T follicular helper cell (primary cell): ENCODE results near the gene OGFOD1.

ENCODE experiments used
- DNase-seq: peaks from one replicate; pipeline ENCODE4 v3.0.0-alpha.2; 2020; ENCODE audit warnings: low read depth

Gene OGFOD1

DNA sequence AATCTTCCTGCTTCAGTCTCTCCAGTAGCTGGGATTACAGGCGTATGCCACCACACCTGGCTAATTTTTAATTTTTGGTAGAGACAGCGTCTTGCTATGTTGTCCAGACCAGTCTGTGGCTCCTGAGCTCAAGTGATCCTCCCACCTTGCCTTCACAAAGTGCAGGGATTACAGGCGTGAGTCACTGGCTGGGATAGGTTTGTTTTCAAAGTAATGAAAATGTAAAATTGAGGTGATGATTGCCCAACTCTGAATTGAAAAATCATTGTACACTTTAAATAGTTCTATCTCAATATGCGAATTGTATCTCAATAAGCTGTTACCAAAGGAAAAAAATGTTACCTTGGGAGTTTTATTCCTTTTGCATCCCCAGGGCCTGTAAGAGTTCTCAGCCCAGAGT is 24.8 kb upstream of the OGFOD1 start:
- DNase-seq, result no peak

DNA sequence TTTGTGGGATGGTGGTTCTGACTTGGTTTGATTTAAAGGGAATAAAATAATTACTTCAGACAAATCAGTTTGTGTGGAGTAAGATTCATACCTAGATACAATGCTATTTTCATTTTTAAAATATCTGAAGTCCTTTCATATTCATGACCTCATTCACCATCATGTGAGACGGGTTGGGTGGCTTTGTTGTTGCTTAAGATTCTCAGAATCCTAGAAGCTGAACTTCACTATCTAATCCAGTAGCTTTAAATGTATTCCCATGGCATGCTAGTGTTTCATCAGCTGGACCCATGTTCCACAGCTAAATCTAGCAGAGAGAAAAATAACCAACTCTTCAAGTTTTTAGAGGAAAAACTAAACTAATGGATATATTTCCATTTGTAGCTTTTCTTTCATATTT is 23.3 kb upstream of the OGFOD1 start:
- no peak for DNase-seq

DNA sequence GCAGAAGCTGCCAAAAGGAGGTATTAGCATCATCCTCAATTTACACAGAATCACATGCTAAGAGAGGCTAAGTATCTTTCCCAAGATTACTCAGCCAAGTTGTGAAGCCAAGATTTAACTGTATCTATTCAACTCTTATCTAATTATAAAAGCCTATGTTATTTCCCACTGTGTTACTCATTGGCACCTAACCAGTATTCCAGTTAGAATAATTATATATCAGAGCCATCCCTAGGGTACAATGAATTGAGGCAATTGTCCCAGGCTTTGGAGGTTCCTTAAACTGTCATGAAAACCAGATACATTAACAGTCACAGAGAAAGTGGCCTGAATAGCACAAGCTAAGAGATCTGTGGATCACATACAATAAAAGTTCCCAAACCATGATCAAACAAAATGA is 15.1 kb upstream of the OGFOD1 start:
- DNase-seq, result no peak

DNA sequence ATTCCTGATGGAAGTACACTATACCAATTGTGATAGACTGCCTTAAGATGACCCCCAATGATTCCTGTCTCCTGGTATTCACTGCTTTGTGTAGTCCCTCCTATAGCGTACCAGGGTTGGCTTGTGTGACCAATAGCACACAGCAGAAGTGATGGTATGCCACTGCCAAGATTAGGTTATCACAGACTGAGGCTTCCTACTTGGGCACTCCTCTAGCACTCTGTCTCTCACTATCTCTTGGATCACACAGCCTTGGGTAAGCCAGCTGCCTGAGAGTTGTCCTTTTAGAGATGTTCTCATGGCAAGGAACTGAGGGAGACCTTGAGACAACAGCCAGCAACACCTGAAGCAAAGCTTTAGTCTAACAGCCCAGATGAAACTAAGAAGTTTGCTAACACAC is 13.3 kb upstream of the OGFOD1 start:
- no peak for DNase-seq

DNA sequence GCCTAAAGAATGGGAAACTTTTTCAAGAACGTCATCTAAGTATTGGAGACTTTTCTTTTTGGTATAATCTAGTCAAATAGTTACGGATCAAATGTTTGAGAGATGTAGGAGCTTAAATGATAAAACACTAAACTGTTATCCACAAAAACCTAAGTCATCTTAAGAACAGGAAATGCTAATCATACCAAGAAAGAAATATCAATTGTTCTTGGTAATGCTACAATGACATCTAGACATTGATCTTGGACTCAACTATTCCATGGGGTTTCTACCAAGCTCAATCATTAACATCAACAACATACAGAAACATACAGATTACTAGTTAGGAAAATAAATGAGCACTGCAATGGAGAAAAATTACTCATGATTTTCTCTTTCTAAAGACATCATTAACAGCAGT is 4.1 kb upstream of the OGFOD1 start:
- no peak for DNase-seq

DNA sequence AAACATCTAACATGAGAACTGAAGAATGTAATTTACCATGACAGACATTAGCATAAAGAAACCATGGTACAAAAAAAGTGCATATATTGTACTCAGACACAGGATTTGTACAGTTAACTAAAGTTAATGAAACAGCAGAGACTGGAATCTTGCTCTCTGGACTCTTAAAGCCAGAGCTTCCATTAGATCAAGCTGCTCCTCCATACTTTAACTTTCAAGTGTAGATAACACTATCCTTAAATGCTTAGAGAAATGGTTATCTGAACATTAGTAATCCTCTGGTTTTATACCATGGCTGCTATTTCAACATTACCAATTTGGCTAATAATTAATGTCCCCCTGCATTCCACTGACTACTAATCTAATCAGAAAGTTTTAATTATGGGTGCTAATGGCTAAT is 3.3 kb upstream of the OGFOD1 start:
- DNase-seq, result no peak

DNA sequence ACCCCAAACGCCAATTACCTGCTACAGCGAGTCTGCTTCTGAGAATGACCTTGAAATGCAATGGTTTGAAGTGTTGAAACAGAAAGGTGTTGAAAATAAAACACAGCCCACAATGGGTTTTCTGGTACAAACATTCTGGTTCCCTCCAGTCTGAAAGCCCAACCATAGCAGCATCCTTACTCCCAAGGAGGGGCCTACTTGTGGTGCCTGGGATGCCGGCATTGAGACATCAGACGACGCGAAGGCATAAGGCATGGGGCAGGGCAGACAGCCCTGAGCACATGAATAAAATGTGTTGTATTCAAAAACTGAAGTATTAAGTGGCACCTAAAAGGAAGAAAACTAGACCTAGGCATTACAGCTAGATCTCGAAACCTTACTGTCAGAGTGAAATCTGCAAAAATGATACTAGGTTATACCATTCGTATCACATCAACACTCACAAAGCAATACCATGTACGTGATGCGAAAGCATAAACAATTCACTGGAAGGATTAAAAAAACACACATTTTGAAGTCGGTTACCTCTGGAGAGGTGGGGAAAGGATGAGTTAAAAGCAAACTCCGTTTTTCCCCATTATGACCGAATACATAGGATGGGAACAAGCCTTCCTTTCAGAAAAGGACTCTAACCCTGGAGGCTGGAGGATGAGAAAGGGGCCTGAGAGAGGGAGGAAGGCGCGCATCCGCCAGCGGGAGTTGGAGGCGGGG is 924 bp upstream of the OGFOD1 start:
- no peak for DNase-seq

DNA sequence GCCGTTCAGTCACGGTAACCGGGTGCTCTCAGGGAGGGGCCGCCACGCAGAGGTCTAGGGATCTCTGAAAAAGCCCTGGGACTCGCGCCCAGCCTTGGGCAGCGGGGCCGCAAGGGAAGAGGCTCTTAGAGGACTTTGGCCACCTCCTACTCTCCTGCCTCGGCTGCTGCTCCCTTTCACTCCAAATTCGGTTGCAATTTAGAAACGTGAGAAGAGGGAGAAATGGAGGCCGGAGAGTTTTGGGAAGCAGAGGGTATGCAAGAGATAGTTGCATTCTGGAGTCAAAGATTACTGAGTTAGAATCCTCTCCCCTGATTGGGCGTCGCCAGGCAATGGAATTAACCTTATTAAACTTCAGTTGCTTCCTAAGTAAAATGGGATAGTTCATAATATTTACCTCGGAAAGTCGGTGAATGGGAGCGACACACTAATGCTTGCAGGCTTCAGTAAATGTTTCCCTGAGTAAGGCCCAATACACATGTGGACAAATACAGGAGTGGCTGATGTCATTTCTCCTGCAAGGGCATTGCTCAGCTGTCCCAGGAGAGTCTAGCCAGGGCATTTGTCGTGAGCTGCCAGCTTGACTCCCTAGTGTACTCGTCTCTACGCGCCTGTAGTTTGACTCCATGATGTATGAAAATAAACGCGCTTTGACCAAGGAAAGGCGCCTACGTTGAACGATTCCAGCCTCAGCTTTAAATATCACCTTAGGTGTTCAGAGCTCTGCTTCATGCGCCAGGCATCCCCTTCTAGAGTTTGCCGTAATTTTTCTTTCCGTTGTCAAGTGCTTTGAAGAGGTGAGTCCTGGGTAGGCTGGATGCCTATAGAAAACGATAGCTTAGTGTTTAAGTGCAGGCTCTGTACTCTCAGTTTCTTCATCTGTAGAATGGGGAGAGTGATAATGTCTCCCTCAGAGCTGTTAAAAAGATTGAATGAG is 667 bp downstream of the OGFOD1 start:
- DNase-seq, result no peak

DNA sequence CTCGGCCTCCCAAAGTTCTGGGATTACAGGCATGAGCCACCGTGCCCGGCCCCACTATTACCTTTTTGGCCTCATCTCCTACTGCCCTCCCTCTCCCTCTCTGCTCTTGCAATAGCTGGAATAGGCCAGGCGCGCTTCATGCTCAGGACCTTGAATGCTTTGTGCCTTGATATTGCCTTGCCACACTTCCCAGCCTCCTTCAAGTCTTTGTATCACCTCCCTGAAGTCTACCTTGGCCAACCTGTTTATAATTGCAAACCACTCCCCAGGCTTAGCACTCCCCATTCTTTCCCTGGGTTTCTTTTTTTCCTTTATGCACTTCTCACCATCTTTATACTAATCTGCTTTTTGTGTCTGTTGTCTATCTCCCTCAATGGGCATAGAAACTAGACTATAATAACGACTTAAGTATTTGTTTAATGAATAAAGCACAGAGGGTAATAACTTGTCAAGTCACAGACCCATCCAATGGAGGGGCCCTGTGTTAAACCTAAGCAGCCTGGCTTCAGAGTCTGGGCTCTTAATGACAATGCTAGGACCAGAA is 6.6 kb downstream of the OGFOD1 start:
- no peak for DNase-seq

DNA sequence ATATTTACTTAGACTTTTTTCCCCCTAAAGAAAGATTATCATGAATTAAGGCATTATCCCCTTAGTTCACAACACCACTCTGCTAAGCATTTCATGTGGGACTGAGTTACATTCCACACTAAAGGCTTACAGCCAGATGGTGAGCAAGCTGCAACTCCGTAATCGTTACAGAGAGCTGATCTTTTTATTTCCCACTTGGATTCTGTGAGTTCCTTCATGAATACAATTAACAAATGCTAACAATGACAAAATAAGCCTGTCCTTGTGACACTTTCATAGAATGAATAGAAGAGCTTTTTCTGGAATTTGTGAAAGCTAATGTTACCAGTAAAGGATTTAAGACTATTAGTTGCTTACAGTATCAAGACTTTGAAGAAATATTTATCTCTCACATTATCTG is 8.7 kb downstream of the OGFOD1 start:
- no peak for DNase-seq

DNA sequence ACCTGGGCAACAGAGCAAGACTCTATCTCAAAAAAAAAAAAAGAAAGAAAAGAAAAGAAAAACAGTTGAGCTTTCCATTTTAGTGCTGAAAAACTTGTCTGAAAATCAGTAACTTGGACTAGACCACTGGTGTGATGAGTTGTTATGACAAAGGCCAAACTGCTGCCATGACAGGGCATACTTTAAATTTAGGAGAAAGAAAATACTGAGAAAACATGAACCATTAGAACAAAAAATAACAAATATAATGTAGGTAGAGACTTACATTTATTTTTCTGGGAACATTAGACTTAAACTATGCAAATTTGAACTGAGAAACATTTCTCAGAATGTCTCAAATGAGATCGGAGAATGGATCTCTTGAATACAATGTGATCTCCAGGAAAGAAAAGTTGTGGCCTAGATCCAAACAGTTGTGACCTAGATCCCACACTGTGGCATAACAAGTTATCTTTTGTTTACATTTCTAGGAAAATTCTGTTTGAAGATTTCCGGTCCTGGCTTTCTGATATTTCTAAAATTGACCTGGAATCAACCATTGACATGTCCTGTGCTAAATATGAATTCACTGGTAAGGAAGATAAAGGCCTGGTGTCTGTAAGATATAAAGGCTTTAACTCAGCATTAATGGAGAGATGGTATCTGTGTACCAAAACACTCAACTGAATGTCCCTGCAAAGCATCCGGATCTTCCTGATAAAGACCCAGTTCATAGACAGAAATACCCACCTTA is 10.9 kb downstream of the OGFOD1 start:
- no peak for DNase-seq

DNA sequence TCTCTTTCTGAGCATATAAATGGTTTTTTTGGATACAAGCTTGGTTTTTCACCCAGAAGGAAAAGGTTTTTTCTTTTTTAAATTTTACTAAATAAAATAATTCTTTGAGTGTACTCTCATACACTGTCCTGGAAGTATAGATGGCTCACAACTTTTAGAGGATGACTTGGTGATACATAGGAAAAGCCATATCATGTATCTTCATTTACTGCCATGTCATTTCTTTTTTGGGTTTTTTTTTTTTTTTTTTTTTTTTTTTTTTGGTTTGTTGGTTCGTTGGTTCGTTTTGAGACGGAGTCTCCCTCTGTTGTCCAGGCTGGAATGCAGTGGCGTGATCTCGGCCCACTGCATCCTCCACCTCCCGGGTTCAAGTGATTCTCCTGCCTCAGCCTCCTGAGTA is 11.8 kb downstream of the OGFOD1 start:
- no peak for DNase-seq

DNA sequence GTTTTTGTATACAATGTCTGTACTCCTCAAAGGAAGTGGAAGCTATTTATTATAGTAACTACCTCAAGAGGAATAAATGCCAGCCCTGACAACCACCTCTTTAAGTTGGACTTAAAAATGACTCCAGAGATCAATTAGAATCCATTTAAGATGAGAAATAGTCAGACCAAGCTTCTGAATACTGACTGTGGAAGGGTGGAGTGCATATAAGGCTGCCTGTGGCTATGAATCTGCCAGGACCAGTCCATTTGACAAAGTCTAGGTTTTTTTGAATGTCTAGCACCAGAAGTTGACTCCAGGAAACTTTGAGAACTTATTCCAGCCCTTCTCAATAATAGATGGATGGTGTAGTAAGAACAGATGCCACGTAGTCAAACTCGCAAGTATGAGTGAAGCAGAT is 15.0 kb downstream of the OGFOD1 start:
- no peak for DNase-seq

DNA sequence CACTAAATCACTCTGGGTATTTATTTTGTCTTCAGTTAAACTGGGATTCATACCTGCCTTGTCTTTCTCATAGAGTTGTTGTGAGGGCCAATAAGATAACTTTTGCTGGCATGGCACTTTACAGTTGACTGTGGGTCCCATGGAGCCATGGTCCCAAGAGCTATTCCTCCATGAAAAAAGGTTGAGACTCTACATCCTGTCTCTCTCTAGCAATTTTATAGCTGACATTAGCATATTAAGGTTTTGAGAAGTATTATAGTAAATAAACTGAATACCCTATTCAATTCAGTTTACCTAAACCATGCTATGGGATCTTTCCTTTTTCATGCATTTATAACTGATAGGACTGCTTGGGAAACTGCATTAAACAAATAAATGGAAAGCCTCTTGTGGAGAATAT is 17.4 kb downstream of the OGFOD1 start:
- DNase-seq, result no peak

DNA sequence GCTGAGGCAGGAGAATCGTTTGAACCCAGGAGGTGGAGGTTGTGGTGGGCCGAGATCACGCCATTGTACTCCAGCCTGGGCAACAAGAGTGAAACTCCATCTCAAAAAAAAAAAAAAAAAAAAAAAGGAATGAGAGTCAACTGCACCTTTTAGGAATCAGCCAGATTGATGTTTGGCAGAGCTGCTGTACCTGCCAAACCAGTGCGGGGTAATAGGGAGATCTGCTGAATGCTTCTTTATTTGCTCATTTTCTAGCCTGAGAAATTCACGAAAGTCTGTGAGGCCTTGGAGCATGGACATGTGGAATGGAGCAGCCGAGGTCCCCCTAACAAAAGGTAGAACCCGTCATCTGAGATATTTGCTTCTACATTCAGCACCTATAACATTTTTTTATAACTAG is 18.4 kb downstream of the OGFOD1 start:
- DNase-seq, result no peak

DNA sequence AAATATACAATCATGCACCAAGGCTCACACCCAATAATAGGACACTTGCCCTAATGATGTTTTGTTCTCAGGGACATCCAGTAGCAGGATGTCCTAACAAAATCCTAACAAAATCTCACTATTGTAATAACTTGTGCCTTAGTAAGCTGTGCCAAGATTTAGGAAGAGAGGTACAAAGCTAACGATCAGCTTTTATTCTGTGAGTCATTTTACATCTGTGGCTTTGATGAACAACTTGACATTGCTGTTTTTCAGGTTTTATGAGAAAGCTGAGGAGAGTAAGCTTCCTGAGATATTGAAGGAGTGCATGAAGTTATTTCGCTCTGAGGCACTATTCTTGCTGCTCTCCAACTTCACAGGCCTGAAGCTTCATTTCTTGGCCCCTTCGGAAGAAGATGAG is 18.9 kb downstream of the OGFOD1 start:
- no peak for DNase-seq

DNA sequence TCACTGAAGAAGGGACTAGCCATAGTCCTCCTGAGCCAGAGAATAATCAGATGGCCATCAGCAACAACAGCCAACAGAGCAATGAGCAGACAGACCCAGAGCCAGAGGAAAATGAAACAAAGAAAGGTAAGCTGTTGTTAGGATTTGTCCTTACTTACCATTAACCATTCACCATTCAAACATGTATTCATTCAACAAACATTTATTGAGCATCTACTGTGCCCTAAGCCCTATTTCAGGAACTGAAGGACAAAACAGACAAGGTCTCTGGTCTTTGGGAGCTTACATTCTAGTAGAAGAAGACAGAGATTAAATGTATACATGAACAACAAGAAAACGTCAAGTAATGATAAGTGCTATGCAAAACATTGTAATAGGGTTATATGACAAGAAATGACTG is 19.3 kb downstream of the OGFOD1 start:
- DNase-seq, result no peak

DNA sequence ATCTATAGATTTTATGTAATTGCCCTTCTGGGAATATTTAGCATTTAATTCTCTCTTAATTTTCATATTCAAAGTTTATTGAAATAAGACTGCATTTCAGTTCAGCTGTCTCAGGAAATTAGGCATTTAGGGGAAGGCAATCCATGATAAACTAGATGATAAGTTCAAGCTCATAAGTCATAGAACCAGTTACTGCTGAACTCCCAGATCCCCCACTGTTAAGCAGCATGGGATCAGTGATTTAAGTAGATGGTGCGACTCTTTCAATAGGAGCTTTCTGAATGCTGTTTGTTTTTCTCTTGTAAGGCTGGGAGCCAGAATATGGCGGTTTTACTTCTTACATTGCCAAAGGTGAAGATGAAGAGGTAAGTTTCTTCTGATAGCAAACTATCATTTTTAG is 23.8 kb downstream of the OGFOD1 start:
- no peak for DNase-seq

DNA sequence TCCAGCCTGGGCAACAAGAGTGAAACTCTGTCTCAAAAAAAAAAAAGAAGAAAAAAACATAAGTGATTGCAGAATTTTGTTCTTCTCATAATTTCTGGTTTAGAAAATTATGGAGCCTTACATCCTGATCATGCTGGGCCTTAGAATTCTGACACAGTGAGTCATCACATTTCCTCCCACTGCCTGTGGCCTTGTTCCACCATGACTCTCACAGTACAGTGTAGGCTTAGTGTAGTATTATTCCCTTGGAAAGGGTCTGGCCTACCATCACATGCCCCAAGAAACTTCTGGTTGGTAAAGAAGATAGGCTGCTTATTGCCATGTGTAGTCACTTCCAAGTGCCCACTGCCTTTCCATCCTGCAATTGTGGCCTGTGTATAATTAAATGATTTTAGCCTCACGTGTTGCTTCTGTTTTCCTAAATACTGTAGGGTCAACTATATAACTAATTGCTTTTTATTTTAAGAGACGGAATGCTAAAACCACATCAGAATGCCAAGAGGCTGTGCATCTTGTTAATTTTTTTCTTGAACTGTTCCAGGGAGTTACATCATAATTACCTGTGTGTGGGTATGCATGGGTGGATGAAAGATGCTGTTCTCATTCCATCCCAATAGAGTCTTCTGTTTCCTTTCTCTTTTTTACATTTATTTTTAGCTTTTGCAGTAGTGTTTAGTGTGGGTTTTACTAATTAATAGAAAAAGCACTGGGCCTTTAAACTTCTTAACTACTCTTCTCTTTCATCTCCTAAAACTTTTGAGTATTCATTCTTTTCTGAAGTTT is 25.9 kb downstream of the OGFOD1 start:
- DNase-seq, result no peak

DNA sequence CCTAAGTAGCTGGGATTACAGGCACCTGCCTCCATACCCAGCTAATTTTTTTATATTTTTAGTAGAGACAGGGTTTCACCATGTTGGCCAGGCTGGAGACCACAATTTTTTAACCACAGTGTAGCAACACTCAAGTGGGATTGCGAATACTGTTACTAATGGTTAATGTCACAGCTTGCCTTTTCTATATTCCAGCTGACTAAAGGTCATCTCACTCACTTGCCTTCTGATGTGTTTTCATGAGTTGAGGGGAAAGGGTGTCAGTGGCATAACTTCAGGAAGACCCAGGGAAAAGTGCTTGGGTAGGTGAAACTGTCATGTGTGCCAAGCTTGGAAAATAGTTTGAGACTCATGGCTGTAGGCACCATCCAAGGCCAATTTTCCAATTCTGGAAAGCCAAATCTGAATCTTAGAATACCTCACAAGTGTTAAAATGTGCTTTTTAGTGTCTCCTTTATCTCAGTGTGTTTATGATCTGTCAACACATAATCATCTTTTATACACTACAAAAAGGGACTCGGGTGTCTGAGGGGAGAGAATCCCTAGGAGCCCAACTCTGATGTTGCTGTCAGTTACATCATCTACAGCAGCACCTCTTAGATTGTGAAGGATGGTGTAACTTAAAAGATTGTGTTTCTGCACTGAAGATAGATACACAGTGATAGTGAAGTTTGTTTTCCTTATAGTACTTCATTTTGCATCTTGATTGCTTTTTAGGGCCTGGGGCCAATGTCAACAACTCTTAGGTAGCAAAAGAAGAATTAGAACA is 27.1 kb downstream of the OGFOD1 start:
- no peak for DNase-seq

DNA sequence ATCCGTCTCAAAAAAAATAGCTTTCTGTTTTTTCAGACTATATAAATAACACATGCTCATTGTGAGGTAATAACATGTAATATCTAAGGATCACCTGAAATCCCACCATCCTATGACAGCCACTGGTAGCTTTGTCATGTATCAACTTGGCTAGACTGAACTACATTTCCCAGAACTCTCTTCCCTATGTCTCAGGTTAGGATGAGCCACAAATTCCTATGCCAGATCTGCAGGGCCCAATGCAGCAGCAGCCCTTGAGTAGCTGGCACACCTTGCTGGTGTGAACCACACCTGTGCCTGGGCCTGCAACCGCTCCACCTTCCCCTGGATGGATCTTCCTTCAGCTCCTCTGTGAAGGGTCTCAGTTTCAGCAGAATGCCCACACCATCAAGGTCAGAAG is 28.1 kb downstream of the OGFOD1 start:
- DNase-seq, result no peak
